Measurements from ENCODE around the gene NPFFR2.
A peak's percentile ranks its signal among the peaks of the same experiment; 100 is the strongest.

The NPFFR2 gene

DNA sequence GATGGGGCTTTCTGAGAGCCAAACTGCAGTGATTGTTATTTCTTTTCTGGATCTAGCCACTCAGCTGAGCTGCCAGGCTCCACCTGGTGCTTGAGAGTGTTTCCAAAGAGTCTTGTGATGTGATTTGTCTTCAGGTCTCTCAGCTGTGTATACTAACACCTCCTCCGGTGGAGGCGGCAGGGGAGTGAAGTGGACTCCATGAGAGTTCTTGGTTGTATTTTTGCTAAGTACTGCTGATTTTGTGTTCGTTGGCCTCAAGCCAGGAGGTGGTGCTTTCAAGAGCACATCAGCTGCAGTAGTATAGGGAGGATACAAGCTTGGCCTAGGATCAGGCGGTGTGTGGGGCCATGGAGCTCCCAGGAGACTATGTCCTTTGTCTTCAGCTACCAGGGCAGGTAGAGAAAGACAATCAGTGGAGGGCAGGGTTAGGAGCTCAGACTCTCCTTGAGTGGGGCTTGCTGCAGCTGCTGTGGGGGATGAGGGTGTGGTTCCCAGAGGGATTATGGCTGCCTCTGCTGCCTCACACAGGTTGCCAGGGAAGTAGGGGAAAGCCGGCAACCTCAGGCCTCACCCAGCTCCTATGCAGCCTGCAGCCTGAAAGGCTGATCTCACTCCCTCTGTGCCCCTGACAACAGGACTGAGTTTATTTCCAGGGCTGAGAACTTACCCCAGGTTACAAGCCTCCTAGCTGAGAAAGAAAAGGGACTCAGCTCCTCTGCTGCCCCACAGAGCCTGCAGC is 62.4 kb downstream of the NPFFR2 start:
- intact Hi-C loops (cut with DNase I; ENCODE audit: low total_unique reads), result no loop called here
- Histone ChIP-seq H3K36me3 (no peaks in the 10 kb centered on the region), H3K4me3 (no peak overlapping the region), H3K27ac (no peak overlapping the region), H3K4me1 (no peaks in the 10 kb centered on the region), H3K27me3 (no peaks in the 10 kb centered on the region), H3K9me3 (no peaks in the 10 kb centered on the region)
- peak; percentile 21 to 60 for DNase-seq
- TF ChIP-seq, protein P1, sequence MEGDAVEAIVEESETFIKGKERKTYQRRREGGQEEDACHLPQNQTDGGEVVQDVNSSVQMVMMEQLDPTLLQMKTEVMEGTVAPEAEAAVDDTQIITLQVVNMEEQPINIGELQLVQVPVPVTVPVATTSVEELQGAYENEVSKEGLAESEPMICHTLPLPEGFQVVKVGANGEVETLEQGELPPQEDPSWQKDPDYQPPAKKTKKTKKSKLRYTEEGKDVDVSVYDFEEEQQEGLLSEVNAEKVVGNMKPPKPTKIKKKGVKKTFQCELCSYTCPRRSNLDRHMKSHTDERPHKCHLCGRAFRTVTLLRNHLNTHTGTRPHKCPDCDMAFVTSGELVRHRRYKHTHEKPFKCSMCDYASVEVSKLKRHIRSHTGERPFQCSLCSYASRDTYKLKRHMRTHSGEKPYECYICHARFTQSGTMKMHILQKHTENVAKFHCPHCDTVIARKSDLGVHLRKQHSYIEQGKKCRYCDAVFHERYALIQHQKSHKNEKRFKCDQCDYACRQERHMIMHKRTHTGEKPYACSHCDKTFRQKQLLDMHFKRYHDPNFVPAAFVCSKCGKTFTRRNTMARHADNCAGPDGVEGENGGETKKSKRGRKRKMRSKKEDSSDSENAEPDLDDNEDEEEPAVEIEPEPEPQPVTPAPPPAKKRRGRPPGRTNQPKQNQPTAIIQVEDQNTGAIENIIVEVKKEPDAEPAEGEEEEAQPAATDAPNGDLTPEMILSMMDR (IDR thresholded peaks at IDR 0.05), result no peak

DNA sequence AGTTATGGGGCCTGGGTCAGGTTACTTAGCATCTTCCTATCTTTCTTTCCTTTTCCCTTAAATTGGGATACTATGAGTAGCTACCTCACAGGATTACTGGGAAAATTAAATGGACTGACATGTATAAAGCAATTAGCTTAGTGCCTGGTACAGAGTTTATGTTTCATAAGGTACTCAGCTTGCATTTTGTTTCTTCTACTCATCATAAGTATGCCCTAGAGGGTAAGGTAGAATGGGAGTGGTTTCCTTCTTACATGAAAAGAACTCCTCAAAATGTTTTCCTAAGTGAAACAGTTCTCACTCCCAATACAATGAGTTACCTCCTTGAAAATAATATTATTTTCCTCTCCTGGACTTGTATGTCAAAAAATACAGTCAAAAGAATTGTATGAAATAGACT is 75.7 kb downstream of the NPFFR2 start:
- no peak for DNase-seq
- intact Hi-C loops (cut with DNase I; ENCODE audit: low total_unique reads), result no loop called here

DNA sequence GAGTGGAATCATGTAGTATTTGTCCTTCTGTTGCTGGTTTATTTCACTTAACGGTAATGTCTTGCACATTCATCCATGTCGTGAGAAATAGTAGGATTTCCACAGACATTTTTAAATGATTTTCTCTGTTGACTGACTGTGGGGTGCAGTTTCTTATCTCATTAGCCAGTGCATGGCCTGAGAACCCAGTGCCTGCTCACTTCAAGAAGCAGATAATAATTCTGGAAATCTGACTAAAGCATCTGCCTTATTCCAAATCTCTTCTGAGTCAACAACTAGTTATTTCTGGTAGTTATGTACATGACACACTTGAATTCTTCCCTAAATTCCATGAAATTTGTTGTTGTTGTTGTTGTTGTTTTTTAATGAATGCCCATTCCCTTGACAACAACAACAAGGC is 77.6 kb downstream of the NPFFR2 start:
- intact Hi-C loops (cut with DNase I; ENCODE audit: low total_unique reads), result no loop called here
- H3K4me1 ChIP-seq, result no peaks in the 10 kb centered on the region
- H3K36me3 ChIP-seq, result no peaks in the 10 kb centered on the region
- H3K9me3 ChIP-seq, result no peaks in the 10 kb centered on the region
- no peak for DNase-seq
- H3K27ac ChIP-seq, result no peak overlapping the region
- no peaks in the 10 kb centered on the region for H3K27me3 ChIP-seq
- TF ChIP-seq, protein P1 (IDR thresholded peaks at IDR 0.05), result no peak
- no peak overlapping the region for H3K4me3 ChIP-seq

More for the DNA sequence above, 75.7 kb downstream of the NPFFR2 start:
- no peaks in the 10 kb centered on the region for H3K36me3 ChIP-seq
- no peaks in the 10 kb centered on the region for H3K27me3 ChIP-seq
- H3K27ac ChIP-seq, result no peak overlapping the region
- H3K4me1 ChIP-seq, result no peaks in the 10 kb centered on the region
- H3K4me3 ChIP-seq, result no peak overlapping the region
- TF ChIP-seq, protein P1 (IDR thresholded peaks at IDR 0.05), result no peak
- no peaks in the 10 kb centered on the region for H3K9me3 ChIP-seq

DNA sequence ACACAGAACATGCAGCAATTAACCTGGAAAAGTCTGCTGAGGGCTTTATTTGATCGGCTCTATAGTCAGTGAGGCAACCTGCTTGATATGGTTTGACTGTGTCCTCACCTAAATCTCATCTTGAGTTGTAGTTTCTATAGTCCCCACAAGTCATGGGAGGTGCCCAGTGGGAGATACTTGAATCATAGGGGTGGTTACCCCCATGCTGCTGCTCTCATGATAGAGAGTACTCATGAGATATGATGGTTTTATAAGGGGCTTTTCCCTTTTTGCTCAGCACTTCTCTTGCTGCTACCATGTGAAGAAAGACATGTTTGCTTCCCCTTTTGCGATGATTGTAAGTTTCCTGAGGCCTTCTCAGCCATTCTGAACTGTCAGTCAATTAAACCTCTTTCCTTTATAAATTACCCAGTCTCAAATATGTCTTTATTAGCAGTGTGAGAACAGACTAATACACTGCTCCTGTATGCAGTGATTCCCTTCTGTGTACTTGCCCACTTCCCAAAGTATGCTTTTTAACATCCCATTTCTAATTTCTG is 78.2 kb downstream of the NPFFR2 start:
- Histone ChIP-seq H3K9me3 (no peaks in the 10 kb centered on the region), H3K27ac (no peak overlapping the region)
- intact Hi-C loops (cut with DNase I; ENCODE audit: low total_unique reads), result no loop called here

DNA sequence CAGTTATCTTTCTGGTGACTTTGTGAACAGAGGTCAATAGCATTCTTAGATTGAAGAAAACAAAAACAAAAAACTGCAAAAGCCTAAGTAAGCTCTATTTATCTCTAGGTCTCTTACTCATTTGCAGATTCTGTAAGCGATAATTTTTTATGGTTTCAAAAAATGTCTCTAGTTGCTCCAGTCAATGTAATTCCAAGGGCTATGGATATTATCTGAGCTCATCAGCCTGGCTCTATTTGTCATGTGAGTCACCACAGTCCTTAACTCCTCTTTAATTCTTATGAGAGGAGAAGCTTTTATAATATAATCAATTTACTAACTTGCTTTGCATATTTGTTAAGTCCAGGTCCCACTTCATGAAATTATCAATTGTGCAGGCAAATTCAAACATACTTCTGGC is 79.1 kb downstream of the NPFFR2 start:
- Histone ChIP-seq H3K4me1 (no peaks in the 10 kb centered on the region), H3K36me3 (no peaks in the 10 kb centered on the region), H3K27me3 (no peaks in the 10 kb centered on the region), H3K27ac (no peak overlapping the region), H3K9me3 (no peaks in the 10 kb centered on the region), H3K4me3 (no peak overlapping the region)
- no peak for DNase-seq
- TF ChIP-seq, protein P1 (IDR thresholded peaks at IDR 0.05), result no peak
- intact Hi-C loops (cut with DNase I; ENCODE audit: low total_unique reads), result no loop called here

More for the DNA sequence above, 78.2 kb downstream of the NPFFR2 start:
- H3K27me3 ChIP-seq, result no peaks in the 10 kb centered on the region
- H3K36me3 ChIP-seq, result no peaks in the 10 kb centered on the region
- no peaks in the 10 kb centered on the region for H3K4me1 ChIP-seq
- TF ChIP-seq, protein P1 (IDR thresholded peaks at IDR 0.05), result no peak
- H3K4me3 ChIP-seq, result no peak overlapping the region
- no peak for DNase-seq
